Testis (tissue), 3 donors: ENCODE measurements around the gene OLFM1. TPM values are rescaled to one million over a fixed set of nuclear protein-coding genes. Genes with fewer than 3 reads are reported as not detected.

Experiments
- DNase-seq: peaks from one replicate; pipeline ENCODE4 v3.0.0-alpha.2; 2019
- H3K27ac ChIP-seq, 2 donors: fragments of 200-600 bp; sonication (generic); one replicate each; pipeline ENCODE4 v1.5.1; 2019
- H3K27me3 ChIP-seq: fragments of 200-600 bp; sonication (generic); one replicate; pipeline ENCODE4 v1.5.1; 2019
- H3K36me3 ChIP-seq: fragments of 200-600 bp; sonication (generic); one replicate; pipeline ENCODE4 v1.5.1; 2017; ENCODE audit warnings: low read depth; ENCODE audit errors: missing control alignments
- H3K4me1 ChIP-seq: fragments of 200-600 bp; sonication (generic); one replicate; pipeline ENCODE4 v1.5.1; 2019
- H3K4me3 ChIP-seq, 2 donors: fragments of 200-600 bp; sonication (generic); one replicate each; pipeline ENCODE4 v1.5.1; 2017 to 2019
- H3K9me3 ChIP-seq: fragments of 200-600 bp; sonication (generic); one replicate; pipeline ENCODE4 v1.5.1; 2017
- POLR2A ChIP-seq: fragments of 450-650 bp; IDR thresholded peaks from one replicate; pipeline ENCODE4 v1.6.1; 2017; ENCODE audit warnings: antibody characterized with exemption, mild to moderate bottlenecking, moderate library complexity
- WGBS, 2 donors: methylation state at CpG; one replicate each; pipeline ENCODE4 v1.1.5; 2018; 5-methylcytosine and 5-hydroxymethylcytosine counted together
- intact Hi-C: fragments of 100-400 bp; cut with DNase I; formaldehyde crosslinking; loops from one replicate; pipeline ENCODE4 v1.15.1; 2023; ENCODE audit warnings: low total_unique reads
- polyA plus RNA-seq: library from polyadenylated mRNA; stranded (reverse); fragments of 350-450 nt; fragmentation: Illumina TruSeq; extraction: RNeasy Lipid Tissue Mini Kit (QIAGEN cat#74804); gene quantifications from one replicate; pipeline ENCODE4 v1.2.3, GENCODE V29; 2014; ENCODE audit warnings: low read depth, low replicate concordance; ENCODE audit not compliant: insufficient read depth
- total RNA-seq, 2 donors: library from RNA; depleted of rRNA; stranded (reverse); fragments of >200 nt; gene quantifications; one replicate each; pipeline ENCODE4 v1.2.3, GENCODE V29; 2016
- TF ChIP-seq, protein P1 (sequence below), 3 experiments: fragments of 450-650 bp in 2 of 3; fragments of 200-600 bp in 1 of 3; sonication (generic) in 1 of 3; IDR thresholded peaks; one replicate each; pipeline ENCODE4 v1.5.1; 2016 to 2019; ENCODE audit warnings: antibody characterized with exemption in 3 of 3, mild to moderate bottlenecking in 2 of 3, moderate library complexity in 1 of 3

Gene OLFM1
- total and polyA plus RNA-seq, 3 donors from 2014 or later = 13.9 to 24.4 (median 16.0) TPM

DNA sequence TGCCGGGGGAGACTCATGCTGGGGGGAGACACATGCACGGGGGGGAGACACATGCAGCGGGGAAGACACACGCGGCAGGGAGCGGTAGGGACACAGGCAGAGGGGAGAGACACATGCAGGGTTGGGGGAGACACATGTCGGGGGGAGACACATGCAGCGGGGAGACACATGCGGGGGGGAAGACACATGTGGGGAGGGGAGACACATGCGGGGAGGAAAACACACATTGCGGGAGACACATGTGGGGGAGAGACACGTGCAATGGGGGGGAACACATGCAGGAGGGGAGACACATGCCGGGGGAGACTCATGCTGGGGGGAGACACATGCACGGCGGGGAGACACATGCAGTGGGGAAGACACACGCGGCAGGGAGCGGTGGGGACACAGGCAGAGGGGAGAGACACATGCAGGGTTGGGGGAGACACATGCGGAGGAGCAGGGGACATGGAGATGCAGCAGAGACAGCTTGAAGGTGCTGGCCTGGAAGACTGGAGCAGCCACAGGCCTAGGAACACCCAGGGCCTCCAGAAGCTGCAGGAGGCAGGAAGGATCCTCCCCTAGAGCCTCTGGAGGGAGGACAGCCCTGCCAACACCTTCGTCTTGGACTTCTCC, 20.3 kb upstream of the OLFM1 start:
- Histone ChIP-seq H3K27me3 (no peaks in the 10 kb centered on the region), H3K27ac (no peak overlapping the region), H3K9me3 (no peaks in the 10 kb centered on the region), H3K4me3 (no peak overlapping the region), H3K4me1 (no peaks in the 10 kb centered on the region), H3K36me3 (no peaks in the 10 kb centered on the region)
- intact Hi-C loops = no loop called here
- no peak for DNase-seq
- TF ChIP-seq, protein P1, sequence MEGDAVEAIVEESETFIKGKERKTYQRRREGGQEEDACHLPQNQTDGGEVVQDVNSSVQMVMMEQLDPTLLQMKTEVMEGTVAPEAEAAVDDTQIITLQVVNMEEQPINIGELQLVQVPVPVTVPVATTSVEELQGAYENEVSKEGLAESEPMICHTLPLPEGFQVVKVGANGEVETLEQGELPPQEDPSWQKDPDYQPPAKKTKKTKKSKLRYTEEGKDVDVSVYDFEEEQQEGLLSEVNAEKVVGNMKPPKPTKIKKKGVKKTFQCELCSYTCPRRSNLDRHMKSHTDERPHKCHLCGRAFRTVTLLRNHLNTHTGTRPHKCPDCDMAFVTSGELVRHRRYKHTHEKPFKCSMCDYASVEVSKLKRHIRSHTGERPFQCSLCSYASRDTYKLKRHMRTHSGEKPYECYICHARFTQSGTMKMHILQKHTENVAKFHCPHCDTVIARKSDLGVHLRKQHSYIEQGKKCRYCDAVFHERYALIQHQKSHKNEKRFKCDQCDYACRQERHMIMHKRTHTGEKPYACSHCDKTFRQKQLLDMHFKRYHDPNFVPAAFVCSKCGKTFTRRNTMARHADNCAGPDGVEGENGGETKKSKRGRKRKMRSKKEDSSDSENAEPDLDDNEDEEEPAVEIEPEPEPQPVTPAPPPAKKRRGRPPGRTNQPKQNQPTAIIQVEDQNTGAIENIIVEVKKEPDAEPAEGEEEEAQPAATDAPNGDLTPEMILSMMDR (IDR thresholded peaks at IDR 0.05) = no peak
- TF ChIP-seq POLR2A = no peak
- WGBS, 2 donors = 86% methylated on average over 18 of the region's 20 CpGs

DNA sequence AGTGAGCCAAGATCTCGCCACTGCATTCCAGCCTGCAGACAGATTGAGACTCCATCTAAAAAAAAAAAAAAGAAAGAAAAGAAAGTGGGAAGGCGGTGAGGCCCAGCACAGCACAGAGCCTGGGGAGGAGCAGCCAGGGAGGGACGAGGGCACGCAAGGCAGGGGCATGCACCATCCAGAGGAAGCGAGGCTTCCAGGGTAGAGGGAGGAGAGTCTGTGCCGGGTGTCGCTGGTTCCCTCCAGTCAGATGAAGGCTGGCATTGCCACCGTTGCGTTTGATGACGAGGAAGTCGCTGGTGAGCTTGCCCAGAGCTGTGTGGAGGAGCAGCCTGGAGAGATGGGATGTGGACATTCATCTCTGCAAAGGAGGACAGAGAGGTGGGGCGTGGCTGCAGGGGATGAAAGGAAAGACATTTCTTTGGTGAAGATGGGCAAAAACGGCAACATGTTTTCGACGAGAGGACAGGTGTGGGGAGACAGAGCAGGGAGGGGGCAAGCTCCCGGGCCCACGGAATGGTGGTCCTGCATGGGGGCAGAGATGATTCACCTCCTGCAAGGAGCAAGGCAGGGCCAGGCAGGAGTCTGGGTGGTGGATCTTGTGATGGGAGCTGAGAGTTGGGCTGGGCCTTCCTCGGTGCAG, 18.6 kb upstream of the OLFM1 start:
- intact Hi-C loops = no loop called here
- Histone ChIP-seq H3K27me3 (no peaks in the 10 kb centered on the region), H3K9me3 (no peaks in the 10 kb centered on the region), H3K4me3 (no peak overlapping the region), H3K4me1 (no peaks in the 10 kb centered on the region), H3K27ac (no peak overlapping the region), H3K36me3 (no peaks in the 10 kb centered on the region)
- TF ChIP-seq, protein P1 (IDR thresholded peaks at IDR 0.05) = no peak
- no peak for TF ChIP-seq POLR2A
- DNase-seq = no peak
- WGBS, 2 donors = 84 to 85% methylated on average over 18 of the region's 18 CpGs

DNA sequence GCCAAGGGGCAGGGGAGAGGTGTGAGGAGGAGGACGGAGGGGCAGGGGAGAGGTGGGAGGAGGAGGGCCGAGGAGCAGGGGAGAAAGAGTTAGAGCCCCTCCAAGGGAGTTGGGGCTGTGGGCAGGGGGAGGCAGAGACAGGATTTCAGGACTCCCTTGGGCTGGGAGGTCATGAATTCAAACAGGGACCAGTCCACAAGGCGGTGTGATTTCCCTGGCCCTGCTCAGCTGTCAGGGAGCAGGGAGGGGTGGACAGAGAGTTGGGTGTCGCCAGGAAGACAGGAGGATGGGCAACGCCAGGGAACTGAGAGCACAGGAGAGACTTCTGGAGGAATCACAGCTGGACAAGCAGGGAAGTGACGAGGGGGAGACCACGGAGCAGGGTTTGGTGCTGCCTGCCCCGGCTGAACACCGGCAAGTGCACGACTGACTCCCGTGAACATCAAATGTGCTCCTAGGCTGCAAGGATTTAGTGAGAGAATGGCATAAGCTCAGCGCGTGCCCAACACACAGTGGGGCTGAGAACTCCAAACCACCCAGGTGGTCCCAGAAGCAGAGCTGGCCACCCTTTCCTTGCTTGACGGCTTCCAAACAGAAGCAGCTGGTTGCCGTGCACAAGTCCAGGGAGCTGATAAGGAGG, 17.8 kb upstream of the OLFM1 start:
- no peak for DNase-seq
- H3K36me3 ChIP-seq = no peaks in the 10 kb centered on the region
- intact Hi-C loops = no loop called here
- TF ChIP-seq, protein P1 (IDR thresholded peaks at IDR 0.05) = no peak
- TF ChIP-seq POLR2A = no peak
- WGBS, 2 donors = 16 to 39% methylated on average over 14 to 15 of the region's 15 CpGs
- no peaks in the 10 kb centered on the region for H3K9me3 ChIP-seq
- no peaks in the 10 kb centered on the region for H3K4me1 ChIP-seq
- H3K27me3 ChIP-seq = no peaks in the 10 kb centered on the region
- no peak overlapping the region for H3K4me3 ChIP-seq
- H3K27ac ChIP-seq = no peak overlapping the region

DNA sequence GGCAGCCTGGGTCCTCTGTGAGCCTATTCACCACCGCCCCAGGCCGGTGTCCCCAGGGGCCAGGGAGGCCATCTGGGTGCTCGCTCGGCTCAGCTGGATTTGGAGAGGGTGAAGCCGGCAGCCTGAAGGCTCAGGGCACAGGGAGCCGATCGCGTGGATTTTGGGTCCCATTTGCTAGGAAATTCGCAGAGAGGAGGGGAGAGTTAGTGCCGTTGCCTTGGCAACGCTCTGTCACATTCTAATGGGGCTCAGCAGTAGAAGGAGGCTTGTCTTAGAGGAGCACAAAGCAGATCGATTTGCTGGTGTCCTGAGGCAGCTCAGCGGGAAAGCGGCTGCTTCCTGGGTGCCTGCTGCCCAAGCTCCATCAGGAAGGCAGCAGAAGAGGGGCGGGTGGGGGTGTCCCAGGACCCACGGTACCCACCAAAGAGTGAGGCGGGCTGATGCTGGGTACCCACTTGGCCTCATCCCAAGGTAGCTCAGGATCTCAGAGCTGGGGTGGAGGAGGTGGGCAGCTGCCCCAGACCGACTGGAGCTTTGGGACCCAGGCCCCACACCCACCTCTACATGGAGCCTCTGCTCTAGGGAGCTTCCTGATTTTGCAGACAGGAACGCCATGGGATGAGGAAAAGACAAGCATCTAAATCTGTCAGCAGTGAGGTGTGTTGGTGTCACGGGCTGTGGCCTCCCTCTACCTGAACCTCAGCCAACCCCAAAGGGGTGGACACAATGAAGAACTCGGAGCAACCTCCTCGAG, 17.1 kb upstream of the OLFM1 start:
- 38 to 49% methylated on average over 16 to 22 of the region's 22 CpGs for WGBS, 2 donors
- Histone ChIP-seq H3K27me3 (no peaks in the 10 kb centered on the region), H3K4me3 (no peak overlapping the region), H3K4me1 (peaks cover 3% of the 10 kb centered on the region), H3K9me3 (no peaks in the 10 kb centered on the region), H3K27ac (no peak overlapping the region), H3K36me3 (no peaks in the 10 kb centered on the region)
- no peak for DNase-seq
- no peak for TF ChIP-seq POLR2A
- TF ChIP-seq, protein P1 (IDR thresholded peaks at IDR 0.05) = no peak
- intact Hi-C loops = no loop called here
